GM19238 (cell line): ENCODE results near the gene SPRR2E.
"Not testable (repeated sequence)": the region's sequence is repeated elsewhere in the genome, so short reads cannot be mapped to it uniquely, and the experiment has no call there.

ENCODE experiments used
- DNase-seq: peaks from one replicate; pipeline ENCODE4 v3.0.0; 2011; ENCODE audit warnings: low spot score; ENCODE audit not compliant: insufficient read length

The SPRR2E gene

DNA sequence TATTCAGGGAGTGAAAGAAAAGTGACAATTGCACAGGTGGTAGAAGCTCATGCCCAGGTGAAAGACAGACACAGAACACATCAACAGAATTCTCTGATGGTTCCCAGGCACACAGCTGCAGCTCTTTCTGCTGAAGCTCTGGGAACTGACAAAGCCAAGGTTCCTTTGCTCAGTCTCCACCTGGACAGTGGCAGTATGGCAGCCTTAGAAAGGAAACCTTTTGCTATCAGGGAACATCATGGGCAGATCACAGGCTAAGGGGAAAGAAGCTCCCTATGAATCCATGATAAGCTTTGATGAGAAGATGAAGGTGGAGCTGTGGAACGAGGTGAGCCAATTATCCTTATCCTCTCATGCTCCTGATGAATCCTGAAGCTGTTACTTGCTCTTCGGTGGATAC is 24.1 kb downstream of the SPRR2E start:
- DNase-seq: no peak

- no peak for DNase-seq
These were observed 35.2 kb downstream of the SPRR2E start for GRCh38 chr1:153058826-153059784.

DNA sequence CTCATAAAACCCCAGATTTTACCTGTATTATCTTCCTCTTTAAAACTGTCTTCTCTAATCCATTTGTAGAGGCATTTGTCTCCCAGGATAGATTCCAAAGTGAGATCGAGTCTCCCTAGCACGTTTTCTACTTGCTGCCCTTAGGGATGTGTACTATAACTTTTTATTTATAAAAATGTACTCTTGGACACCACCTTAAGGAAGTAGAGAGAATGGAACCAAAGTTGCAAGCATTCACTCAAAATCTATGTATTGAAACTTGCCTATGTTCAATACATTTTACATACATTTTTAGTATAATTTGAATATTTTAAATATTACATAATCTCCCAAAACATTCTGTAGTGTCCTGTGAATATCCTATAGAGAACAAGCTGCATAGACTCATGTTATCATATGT is 36.2 kb downstream of the SPRR2E start:
- DNase-seq: no peak

GRCh38 chr1:153057375-153057774 is 37.0 kb downstream of the SPRR2E start, which contains the start of gene SPRR2A:
Gene SPRR2A, minus strand, starts transcription at chr1:153057512. Its CDS starts 777 bp downstream, at chr1:153056735.
- no peak for DNase-seq

GRCh38 chr1:153056111-153056510 is 38.2 kb downstream of the SPRR2E start:
- DNase-seq: not testable (repeated sequence)

GRCh38 chr1:153049211-153049610 is 45.1 kb downstream of the SPRR2E start:
- no peak for DNase-seq
